ENCODE measurements around the gene PRSS12. TPM values are rescaled to one million over a fixed set of nuclear protein-coding genes. Genes with fewer than 3 reads are reported as not detected.

PRSS12 gene
- total and polyA plus RNA-seq, 2 experiments from 2014 or later: 5.5 to 12.9 TPM

DNA sequence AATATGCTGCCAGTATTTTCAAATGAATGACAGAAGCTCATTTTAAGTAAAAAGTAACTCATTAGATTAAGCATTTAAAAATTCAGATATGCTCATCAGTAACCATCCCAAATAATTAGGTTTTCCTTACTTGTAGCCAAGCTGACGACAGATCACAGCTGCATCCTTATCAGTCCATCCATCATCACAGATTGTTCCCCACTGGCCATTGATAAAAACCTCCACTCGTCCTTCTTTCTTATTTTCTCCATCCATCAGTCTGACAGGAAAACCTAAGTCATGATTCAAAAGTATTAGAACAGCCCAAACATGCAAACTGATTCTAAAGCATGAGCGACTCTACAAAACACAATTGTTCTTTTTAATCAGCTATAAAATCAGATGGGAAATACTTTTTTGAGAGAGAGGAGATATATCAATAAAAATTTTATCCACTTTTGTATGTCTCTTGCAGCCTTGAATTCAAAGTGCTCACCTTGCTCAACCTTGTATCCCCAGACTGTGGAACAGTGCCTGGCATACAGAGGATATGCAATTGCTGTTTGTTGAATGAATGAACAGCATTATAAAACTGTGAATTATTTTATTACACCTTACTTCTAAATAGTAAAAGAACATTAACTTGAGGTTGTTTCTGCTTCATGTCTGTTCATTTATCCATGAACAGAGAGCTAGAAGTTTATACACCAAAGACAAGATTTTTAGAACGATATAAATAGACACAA lies 44.3 kb downstream of the PRSS12 start:
- H3K27me3 ChIP-seq (ENCODE audit: insufficient read depth): no peaks in the 10 kb centered on the region
- H3K4me3 Mint-ChIP-seq: no peak overlapping the region
- peaks cover 1% of the 10 kb centered on the region for H3K27me3 Mint-ChIP-seq (ENCODE audit: insufficient read depth, low read depth, poor library complexity)
- H3K36me3 Mint-ChIP-seq (ENCODE audit: low read depth): no peaks in the 10 kb centered on the region
- H3K79me2 ChIP-seq (replicated peaks; ENCODE audit: insufficient read depth): no peaks in the 10 kb centered on the region
- ATAC-seq (no peak), DNase-seq (ENCODE audit: low spot score) (no peak)
- H3K27ac ChIP-seq (ENCODE audit: low read depth): no peak overlapping the region
- no peaks in the 10 kb centered on the region for H3F3A ChIP-seq (replicated peaks; ENCODE audit: low read depth)
- H3K4me1 Mint-ChIP-seq: peaks cover 13% of the 10 kb centered on the region
- H2AFZ ChIP-seq: no peak overlapping the region
- no peaks in the 10 kb centered on the region for H4K20me1 ChIP-seq (replicated peaks; ENCODE audit: insufficient read depth)
- no peak overlapping the region for H3K4me3 ChIP-seq
- H3K9me2 ChIP-seq (ENCODE audit: insufficient read depth): no peaks in the 10 kb centered on the region
- TF ChIP-seq ZNF331 (CRISPR knock-in tag; IDR thresholded peaks at IDR 0.05; ENCODE audit: low read depth) (no peak), NANOG (IDR thresholded peaks at IDR 0.05; ENCODE audit: borderline replicate concordance) (no peak), CREB1 (CRISPR knock-in tag; IDR thresholded peaks at IDR 0.05; ENCODE audit: low read depth) (no peak)
- TF ChIP-seq, protein P1, sequence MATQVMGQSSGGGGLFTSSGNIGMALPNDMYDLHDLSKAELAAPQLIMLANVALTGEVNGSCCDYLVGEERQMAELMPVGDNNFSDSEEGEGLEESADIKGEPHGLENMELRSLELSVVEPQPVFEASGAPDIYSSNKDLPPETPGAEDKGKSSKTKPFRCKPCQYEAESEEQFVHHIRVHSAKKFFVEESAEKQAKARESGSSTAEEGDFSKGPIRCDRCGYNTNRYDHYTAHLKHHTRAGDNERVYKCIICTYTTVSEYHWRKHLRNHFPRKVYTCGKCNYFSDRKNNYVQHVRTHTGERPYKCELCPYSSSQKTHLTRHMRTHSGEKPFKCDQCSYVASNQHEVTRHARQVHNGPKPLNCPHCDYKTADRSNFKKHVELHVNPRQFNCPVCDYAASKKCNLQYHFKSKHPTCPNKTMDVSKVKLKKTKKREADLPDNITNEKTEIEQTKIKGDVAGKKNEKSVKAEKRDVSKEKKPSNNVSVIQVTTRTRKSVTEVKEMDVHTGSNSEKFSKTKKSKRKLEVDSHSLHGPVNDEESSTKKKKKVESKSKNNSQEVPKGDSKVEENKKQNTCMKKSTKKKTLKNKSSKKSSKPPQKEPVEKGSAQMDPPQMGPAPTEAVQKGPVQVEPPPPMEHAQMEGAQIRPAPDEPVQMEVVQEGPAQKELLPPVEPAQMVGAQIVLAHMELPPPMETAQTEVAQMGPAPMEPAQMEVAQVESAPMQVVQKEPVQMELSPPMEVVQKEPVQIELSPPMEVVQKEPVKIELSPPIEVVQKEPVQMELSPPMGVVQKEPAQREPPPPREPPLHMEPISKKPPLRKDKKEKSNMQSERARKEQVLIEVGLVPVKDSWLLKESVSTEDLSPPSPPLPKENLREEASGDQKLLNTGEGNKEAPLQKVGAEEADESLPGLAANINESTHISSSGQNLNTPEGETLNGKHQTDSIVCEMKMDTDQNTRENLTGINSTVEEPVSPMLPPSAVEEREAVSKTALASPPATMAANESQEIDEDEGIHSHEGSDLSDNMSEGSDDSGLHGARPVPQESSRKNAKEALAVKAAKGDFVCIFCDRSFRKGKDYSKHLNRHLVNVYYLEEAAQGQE (IDR thresholded peaks at IDR 0.05; ENCODE audit: unreplicated experiment): no peak
- no peaks in the 10 kb centered on the region for H3K9me3 Mint-ChIP-seq
- H3K36me3 ChIP-seq (ENCODE audit: insufficient read depth): no peaks in the 10 kb centered on the region
- H3K4me1 ChIP-seq (ENCODE audit: insufficient read depth): peaks cover 7% of the 10 kb centered on the region
- H3K27ac Mint-ChIP-seq: no peak overlapping the region
- H3K4me2 ChIP-seq: no peak overlapping the region

DNA sequence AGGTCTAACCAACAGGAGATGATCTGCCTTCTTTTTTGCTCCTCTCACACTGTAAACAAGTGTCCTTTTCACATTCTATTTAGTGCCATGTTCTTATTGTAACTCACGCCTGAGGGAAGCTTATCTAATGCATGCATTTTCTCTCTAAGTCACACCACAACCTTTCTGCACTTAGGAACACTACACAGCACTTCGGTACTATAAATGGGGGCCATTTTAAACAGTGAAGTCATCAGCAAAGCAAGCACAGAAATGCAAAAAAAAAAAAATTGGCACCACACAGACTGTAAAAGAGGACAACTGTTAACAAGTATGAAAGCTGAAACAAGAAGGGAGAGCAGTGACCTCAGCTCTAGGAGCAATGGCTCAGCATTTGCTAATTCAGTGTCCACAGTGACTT lies 45.2 kb downstream of the PRSS12 start:
- Mint-ChIP-seq H3K27ac (peak overlapping the region; percentile 85), H3K27me3 (ENCODE audit: insufficient read depth, low read depth, poor library complexity) (peaks cover 1% of the 10 kb centered on the region), H3K4me1 (peaks cover 13% of the 10 kb centered on the region), H3K9me3 (no peaks in the 10 kb centered on the region), H3K36me3 (ENCODE audit: low read depth) (no peaks in the 10 kb centered on the region), H3K4me3 (no peak overlapping the region)
- 0 out of 2 replicates have a peak overlapping the region, but pooled peaks have one; percentile 3 for H2AFZ ChIP-seq
- DNase-seq (ENCODE audit: low spot score) (no peak), ATAC-seq (peak; percentile 71)
- H3K4me3 ChIP-seq: no peak overlapping the region
- H3K4me2 ChIP-seq: peak overlapping the region; percentile 50
- peaks cover 7% of the 10 kb centered on the region for H3K4me1 ChIP-seq (ENCODE audit: insufficient read depth)
- no peak for TF ChIP-seq EZH2 (IDR thresholded peaks at IDR 0.05; ENCODE audit: low read depth, unreplicated experiment)
- TF ChIP-seq POLR2AphosphoS5 (IDR thresholded peaks at IDR 0.05; ENCODE audit: low read depth): no peak
- no peak for TF ChIP-seq CREB1 (CRISPR knock-in tag; IDR thresholded peaks at IDR 0.05; ENCODE audit: low read depth)
- TF ChIP-seq, protein P2, sequence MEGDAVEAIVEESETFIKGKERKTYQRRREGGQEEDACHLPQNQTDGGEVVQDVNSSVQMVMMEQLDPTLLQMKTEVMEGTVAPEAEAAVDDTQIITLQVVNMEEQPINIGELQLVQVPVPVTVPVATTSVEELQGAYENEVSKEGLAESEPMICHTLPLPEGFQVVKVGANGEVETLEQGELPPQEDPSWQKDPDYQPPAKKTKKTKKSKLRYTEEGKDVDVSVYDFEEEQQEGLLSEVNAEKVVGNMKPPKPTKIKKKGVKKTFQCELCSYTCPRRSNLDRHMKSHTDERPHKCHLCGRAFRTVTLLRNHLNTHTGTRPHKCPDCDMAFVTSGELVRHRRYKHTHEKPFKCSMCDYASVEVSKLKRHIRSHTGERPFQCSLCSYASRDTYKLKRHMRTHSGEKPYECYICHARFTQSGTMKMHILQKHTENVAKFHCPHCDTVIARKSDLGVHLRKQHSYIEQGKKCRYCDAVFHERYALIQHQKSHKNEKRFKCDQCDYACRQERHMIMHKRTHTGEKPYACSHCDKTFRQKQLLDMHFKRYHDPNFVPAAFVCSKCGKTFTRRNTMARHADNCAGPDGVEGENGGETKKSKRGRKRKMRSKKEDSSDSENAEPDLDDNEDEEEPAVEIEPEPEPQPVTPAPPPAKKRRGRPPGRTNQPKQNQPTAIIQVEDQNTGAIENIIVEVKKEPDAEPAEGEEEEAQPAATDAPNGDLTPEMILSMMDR (conservative IDR thresholded peaks at IDR 0.05; ENCODE audit: low read depth in 2 of 2): no peak
- TF ChIP-seq STAT1 (IDR thresholded peaks at IDR 0.05; ENCODE audit: unreplicated experiment): no peak
- TF ChIP-seq, protein P3, sequence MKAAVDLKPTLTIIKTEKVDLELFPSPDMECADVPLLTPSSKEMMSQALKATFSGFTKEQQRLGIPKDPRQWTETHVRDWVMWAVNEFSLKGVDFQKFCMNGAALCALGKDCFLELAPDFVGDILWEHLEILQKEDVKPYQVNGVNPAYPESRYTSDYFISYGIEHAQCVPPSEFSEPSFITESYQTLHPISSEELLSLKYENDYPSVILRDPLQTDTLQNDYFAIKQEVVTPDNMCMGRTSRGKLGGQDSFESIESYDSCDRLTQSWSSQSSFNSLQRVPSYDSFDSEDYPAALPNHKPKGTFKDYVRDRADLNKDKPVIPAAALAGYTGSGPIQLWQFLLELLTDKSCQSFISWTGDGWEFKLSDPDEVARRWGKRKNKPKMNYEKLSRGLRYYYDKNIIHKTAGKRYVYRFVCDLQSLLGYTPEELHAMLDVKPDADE (IDR thresholded peaks at IDR 0.05): no peak
- TF ChIP-seq ZNF331 (CRISPR knock-in tag; IDR thresholded peaks at IDR 0.05; ENCODE audit: low read depth): no peak
- TF ChIP-seq, protein P1 (IDR thresholded peaks at IDR 0.05; ENCODE audit: unreplicated experiment): no peak
- no peak for TF ChIP-seq NANOG (IDR thresholded peaks at IDR 0.05; ENCODE audit: borderline replicate concordance)
- H3K36me3 ChIP-seq (ENCODE audit: insufficient read depth): no peaks in the 10 kb centered on the region
- no peaks in the 10 kb centered on the region for H3K79me2 ChIP-seq (replicated peaks; ENCODE audit: insufficient read depth)
- no peaks in the 10 kb centered on the region for H4K20me1 ChIP-seq (replicated peaks; ENCODE audit: insufficient read depth)
- H3F3A ChIP-seq (replicated peaks; ENCODE audit: low read depth): no peaks in the 10 kb centered on the region
- H3K27me3 ChIP-seq (ENCODE audit: insufficient read depth): no peaks in the 10 kb centered on the region
- 0 out of 2 replicates have a peak overlapping the region, but pooled peaks have one; percentile 11 for H3K27ac ChIP-seq (ENCODE audit: low read depth)
- H3K9me2 ChIP-seq (ENCODE audit: insufficient read depth): no peaks in the 10 kb centered on the region

Measured in GM23338 (cell line).